CD4-positive, alpha-beta T cell treated with Interleukin-17A for 1 hour (primary cell): ENCODE data around the gene SERPING1.

Experiments used
- DNase-seq: peaks from one replicate; pipeline ENCODE4 v3.0.0-alpha.2; 2020

The SERPING1 gene

DNA sequence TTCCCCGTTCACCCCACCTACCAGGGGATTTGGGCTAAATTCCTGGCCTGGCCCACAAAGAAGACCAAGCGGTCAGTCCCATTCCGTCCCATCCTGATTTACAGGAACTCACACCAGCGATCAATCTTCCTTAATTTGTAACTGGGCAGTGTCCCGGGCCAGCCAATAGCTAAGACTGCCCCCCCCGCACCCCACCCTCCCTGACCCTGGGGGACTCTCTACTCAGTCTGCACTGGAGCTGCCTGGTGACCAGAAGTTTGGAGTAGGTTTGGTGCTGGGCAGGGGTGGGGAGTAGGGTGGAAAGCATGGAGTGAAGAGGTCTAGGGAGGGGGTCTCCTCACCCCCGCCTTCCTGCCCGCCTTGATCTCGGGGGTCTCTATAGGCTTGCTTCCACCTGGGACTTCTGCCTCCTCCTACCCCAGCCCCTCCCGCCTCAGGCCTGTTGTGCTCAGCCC lies at the start of gene SERPING1:
Gene SERPING1, plus strand, starts transcription at position 225 of the 455 bp plus-strand sequence. CDS start 586 bp downstream, outside the sequence.
- no peak for DNase-seq

DNA sequence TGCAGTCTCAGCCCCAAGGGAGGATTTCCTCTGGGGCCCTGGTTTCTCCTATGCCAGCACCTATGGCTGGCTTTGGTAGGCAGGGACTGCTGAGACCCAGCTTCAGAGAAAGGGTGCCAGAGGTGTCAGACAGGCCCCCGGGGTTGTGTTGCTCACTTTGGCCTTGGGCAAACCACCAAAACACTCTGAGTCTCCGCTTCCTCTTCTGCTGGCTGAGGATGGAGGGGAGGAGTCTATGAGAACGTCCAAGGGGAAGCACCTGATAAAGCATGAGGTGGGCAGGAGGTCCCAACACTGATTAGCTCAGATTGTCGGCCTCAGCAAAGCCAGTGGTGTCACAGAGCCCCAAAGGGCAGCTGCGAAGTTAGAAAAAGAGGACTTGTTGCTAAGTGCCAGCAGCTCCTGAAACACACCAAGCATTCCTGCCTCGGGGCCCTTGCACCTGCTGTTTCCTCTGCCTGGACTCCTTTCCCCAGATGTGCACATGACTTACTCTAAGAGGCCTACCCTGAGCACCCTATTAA lies 49.6 kb upstream of the SERPING1 start:
- DNase-seq = peak; percentile 12

DNA sequence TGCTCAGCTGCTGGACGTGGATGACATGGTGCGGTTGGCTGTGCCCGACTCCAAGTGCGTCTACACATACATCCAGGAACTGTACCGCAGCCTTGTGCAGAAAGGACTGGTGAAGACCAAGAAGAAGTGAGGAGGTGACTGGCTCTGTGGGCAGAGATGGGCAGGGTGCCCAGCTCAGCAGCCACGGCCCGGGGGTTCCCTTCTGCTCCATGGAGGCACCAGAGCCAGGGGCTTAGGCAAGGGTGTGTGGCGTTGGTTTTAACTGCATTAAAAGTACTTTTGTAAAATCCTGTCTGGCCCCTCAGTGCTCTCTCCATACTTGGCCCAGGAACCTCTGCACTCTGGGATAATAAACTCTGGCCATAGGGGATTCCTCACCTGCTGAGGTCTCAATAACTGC lies 47.5 kb upstream of the SERPING1 start:
- no peak for DNase-seq

DNA sequence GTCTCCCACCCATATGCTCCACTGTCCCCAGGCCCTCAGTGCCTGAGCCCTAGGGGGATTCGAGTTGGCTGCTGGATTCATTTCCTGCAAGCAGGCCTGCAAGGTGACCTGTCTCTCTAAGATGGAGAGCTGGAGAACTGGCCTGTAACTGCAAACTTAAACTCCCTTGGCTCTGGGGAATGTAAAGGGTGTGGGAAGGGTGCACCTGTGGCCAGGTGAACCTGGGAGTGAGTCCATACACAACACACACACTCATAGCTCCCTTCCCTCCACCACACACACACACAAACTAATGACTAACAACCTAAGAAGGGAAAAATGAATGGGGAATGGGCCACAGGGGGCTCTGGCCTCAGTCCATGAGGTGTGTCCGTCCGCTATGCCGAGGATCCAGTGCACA lies 45.5 kb upstream of the SERPING1 start:
- no peak for DNase-seq

DNA sequence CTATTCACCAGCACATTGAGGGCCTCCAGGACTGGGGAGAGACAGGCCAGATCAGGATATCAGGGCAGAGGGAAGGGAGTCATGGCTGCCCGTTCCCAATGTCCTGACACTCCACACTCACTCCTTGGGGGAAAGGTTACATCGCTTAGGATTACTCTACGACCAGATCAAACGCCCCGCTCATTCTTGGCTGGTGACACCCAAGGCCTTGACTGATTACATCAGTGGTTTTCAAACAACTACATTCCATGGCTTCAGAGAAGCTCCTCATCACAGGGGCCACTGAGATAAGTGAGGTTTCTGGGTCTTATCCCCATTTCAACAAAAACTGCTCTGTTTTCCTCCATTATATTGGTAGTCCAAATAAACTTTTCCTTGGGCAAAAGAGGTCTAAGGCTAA lies 45.0 kb upstream of the SERPING1 start:
- no peak for DNase-seq

DNA sequence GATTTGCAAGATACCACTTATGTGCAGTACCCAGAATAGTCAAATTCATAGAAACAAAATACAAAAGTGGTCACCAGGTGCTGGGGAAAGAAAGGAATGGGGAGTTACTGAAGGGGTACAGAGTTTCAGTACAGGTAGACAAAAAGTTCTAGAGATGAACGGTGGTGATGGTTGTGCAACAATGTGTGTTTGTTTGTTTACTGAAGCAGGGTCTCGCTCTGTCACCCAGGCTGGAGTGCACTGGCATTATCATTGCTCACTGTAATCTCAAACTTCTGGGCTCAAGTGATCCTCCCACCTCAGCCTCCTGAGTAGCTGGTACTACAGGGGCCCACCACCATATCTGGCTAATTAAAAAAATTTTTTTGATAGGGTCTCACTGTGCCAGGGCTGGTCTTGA lies 42.1 kb upstream of the SERPING1 start:
- no peak for DNase-seq

DNA sequence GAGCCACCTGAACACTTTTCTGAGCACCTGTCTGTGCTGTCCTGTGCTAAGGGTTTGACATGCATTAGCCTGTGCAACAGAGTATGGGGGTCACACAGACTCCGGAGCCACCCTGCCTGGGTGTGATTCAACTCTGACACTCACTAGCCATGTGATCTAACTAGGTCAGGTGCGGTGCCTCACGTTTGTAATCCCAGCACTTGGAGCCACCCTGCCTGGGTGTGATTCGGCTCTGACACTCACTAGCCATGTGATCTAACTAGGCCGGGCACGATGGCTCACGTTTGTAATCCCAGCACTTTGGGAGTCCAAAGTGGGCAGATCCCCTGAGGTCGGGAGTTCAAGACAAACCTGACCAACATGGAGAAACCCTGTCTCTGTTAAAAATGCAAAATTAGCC lies 41.4 kb upstream of the SERPING1 start:
- no peak for DNase-seq

DNA sequence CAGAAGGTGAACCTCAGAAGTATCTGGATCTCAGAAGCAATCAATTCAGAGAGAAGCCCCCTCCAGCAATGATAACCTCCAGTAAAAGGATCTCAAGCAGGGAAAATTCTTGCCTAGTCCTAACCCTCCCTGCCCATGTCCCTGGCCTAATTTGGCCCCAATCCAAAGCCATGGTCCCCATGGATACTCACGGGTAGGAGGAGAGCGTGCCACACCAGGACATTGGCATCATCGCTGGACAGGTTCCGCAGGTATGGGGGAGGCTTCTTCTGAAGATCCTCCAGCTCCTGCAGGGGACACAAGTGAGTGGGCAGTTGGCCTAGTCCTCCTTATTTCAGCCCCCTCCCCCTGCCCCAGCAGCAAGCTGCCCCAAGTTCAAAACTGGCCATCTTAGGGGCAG lies 37.3 kb upstream of the SERPING1 start:
- DNase-seq = no peak

DNA sequence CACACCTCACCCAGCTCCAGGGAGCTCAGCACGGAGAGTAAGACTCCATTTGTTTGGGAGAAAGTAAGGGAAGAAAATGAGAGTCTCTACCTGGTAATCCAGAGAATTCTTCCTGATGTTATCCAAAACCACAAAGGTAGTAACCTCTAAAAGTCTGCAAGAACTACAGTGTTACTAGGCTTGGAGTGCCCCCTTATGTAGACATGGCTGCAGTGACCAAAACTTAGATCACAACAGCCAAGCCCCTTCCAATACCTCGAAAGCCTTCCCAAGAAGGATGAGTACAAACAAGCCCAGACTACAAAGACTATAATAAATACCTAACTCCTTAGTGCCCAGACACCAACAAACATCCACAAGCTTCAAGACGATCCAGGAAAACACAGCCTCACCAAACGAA lies 34.9 kb upstream of the SERPING1 start:
- DNase-seq = no peak

DNA sequence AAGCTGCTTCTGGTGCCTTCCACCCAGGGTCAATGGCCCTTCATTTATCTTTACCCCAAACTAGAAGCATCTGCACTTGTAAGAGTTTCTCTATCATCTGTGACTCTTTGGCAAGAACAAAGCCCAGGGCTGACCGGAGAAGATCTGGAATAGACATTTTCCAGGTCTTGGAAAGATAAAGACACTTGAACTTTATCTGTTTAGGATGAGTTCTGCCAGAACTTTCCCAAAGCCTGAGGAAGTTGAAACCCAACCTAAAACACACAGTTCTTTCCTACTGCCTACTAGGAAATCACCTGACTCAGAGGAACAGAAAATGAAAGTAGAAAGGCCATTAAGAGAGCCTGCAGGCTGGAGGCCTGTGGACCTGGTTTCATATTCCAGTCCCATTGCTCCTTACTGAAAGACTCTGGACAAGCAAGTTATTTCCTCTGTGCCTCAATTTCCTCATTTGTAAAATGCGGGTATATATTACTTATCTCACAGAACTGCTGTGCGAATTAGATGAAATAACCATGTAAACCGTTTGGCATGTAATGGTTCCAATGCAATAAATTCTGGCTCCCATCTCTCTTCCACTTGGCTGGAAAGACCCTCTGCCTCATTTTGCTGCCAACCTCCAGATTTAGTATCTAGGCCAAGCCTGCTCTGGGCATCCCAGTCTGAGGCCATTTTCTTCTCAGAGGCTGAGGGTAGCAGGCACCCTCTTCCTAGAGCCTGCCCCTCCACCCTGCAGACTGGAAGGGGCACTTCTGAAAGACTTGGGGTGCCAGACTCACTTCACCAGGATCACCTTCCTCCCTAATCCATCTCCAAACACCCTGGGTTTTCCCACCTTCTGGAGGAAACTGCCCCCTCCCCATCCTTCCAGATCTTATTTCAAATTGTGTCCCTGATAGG lies 31.2 kb upstream of the SERPING1 start:
- peak; percentile 61 for DNase-seq

DNA sequence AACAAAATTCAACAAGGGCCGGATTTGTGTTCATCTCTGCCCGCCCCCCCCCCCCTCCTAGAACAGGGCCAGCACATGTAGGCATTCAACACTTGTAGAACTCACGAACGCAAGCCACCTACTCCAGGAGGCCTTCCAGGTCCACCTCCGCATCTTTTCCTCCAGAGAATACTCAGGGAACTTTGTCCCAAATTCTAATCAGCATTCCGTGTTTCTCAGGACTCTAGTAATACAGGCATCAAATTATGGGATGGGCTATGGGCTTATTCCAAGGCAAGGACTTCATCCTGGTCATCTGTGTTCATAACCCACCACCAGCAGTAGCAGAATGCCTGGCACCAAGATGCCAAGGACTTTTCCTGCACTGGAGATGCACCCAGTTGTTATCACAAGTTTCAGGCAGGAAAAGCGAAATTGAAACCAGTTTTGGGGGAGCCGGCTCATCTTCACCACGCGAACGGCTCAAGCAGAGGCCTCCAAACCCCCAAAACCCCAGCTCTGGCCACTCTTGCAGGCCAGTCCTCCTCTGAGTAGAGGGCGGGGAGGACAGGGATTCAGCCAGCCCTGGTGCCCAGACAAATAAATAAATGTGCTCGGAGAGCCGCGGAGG lies 30.5 kb upstream of the SERPING1 start:
- peak; percentile 45 for DNase-seq

DNA sequence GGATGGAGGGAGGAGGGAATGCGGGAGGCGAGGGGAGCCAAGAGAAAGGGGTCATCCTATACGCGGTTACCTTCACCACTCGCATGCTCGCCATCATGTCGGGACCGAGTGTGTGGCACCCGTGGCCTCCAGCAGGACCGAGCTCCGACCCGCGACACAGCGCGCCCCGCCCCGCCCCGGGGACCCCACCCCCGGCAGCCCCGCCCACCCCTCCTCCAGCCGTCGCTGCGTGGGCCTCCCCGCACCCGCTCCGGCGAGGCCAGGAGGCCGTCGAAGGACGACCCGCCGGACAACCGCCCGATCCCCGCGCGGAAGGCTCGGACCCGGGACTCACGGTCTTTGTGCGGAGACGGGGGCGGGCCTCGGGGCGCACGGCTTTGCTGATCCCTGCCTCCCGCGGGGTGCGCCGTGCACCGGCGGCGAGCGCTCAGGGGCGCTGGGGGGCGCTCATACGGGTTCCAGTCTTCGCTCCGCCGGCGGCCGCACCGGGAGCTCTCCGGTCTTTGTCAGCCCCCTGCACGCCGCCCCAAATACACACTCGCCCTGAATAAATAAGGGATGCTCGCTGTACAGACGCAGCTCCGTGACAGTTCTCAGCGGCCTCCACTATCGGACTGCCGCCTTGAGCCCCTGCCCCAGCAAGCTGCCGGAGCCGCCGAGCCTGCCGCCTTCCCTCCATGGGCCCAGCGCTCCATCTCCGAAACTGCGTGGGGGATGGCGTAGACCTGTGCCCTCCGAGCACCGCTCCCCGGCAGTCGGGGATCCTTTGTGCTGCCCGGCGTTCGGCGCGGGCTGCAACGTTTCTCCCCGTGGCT lies 29.8 kb upstream of the SERPING1 start, which contains the start of gene UBE2L6:
Gene UBE2L6, minus strand, starts transcription at position 158 of the 815 bp plus-strand sequence. Its CDS starts 61 bp downstream, at position 97.
- peak; percentile 57 for DNase-seq

DNA sequence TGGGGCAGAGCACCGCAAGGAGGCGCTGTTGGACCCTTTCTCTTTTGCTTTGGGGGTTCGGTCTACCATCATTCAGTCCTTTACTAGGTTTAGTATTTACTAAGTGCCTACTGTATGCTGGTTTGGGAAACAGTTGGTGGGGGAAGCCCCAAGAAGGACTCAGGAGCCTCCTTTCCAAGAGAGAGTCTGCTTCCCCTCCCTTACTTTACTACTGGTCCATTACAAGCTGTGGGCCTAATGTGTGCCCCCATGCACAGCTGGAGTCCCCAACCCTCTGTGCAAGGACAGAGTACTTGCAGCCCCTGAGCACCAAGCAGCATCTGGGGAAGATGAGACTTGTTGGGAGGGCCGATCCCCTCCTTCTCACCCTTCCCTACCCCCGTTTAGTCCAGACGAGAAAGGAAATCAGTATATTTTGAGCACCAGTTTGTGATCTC lies 29.1 kb upstream of the SERPING1 start:
- DNase-seq = peak; percentile 89

DNA sequence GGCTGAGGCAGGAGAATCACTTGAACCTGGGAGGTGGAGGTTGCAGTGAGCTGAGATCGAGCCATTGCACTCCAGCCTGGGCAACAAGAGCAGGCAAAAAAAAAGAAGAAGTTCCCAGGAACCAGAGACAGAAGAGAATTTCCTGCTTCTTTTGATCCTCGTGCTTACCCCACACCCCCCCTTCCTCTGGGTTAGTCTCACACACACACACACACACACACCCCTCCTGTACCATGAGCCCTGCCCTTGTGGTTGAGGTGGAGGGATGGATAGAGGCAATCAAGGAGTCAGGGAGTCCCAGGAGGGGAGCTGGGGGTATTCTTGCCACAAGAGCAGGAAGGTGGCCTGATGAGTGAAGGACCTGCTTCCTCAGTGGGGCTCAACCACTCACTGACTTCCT lies 25.9 kb upstream of the SERPING1 start:
- no peak for DNase-seq

DNA sequence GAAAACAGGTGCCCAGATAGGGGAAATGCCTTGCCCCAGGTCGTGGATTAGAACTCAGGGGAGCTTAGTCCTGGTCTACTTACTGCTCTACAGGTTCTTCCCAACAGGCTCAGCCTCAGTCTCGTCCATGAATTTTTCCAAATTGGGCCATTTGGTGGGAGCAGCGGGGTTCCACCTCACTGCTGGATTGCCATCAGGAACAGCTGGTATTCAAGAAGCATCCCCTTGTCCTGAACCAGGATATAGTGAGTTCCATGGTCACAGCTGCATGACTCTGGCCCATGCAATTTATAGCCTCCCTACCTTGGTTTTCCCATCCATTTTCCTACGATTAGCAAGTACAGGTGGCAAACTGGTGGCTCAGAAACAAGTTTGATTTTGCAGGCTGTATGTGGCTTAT lies 23.4 kb upstream of the SERPING1 start:
- DNase-seq = no peak

DNA sequence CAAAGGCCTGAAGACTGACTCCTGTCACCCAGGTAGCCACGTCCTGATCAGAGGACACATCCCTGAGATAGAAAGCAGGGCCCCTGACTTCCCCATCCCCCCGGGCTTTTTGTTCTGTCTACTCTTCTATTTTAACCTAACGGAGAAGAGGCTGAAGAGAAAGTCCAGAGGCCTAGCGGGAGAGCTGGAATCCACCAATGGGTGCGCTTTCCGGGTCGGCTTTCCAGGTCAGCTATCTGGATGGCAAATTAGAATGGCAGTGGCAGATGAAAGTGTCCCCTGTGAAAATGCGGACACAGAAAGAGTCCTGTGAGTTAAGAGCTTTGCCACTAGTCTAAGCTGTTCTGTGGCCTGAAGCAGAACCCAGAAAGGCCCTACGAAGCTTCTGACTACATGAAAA lies 13.1 kb upstream of the SERPING1 start:
- no peak for DNase-seq

DNA sequence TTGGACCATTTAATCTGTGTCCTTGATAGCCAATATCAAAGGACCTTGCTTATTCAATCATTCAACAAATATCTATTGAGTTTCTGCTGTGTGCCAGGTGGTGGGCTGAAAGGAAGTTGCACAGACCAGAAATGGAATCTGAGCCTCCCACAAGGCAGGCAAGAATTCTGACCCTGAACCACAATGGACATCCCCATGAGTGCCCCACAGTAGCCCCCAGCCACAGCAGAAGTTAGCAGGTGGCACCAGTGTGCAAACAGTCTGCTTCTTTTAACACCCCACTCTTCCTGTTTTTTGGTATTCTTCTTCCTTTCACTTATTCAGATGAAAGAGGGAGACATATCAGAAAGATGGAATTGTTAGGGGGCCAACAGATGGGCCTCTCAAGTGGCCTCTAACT lies 12.2 kb upstream of the SERPING1 start:
- DNase-seq = no peak

DNA sequence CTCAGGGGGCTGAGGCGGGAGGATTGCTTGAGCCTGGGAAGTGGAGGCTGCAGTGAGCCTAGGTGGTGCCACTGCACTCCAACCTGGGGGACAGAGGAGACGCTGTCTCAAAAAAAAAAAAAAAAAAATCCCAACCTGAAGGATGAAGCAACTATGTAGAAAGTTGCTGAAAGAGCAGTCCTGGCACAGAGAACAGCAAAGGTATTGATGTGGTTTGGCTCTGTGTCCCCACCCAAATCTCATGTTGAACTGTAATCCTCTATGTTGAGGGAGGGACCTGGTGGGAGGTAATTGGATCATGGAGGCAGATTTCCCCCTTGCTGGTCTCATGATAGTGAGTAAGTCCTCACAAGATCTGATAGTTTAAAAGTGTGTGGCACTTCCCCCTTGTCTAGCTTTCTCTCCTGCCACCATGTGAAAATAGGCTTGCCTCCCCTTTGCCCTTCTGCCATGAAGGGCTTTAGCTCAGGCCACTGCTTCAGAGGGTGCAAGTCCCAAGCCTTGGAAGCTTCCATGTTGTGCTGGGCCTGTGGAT lies 10.7 kb upstream of the SERPING1 start:
- no peak for DNase-seq

DNA sequence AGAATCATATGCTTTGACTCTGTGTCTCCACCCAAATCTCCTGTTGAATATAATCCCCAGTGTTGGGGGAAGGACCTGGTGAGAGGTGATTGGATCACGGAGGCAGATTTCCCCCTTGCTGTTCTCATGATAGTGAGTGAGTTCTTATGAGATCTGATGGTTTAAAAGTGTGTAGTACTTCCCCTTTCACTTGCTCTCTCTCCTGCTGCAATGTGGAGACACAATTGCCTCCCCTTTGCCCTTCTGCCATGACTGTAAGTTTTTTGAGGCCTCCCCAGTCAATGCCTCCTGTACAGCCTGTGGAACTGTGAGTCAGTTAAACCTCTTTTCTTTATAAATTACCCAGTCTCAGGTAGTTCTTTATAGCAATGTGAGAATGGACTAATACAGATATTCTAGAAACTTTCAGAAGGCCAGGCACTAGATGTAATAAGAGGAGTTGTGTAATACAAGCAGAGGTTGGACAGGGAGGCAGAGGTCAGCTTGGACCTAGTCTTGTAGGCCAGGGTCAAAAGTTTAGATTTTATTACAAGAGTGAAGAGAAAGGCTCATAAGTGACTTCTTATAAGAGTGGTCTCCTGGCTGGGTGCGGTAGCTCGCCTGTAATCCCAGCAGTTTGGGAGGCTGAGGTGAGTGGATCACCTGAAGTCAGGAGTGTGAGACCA lies 9.3 kb upstream of the SERPING1 start:
- DNase-seq = no peak

DNA sequence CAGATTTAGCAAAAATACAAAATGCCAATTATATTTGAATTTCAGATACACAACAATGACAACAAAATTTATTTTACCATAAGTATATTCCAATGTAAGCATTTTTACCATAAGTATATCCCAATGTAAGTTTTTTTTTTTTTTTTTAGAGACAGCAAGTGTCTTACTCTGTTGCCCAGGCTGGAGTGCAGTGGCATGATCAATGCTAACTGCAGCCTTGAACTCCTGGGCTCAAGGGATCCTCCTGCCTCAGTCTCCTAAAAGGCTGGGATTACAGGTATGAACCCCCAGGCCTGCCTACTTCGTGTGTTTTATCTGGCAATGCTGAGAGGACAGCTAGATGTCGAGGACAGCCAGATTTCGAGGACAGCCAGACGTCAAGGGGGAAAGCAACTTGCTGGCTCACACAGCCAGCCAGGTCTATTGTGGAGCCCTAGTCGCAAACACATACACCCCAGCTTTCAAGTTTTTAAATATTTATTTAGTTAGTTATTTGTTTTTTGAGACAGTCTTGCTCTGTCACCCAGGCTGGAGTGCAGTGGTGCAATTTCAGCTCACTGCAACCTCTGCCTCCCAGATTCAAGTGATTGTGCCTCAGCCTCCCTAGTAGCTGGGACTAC lies 1.1 kb upstream of the SERPING1 start:
- no peak for DNase-seq
